Psoas muscle (tissue), 8 donors: ENCODE measurements around the gene PRKCD. TPM values are rescaled to one million over a fixed set of nuclear protein-coding genes. Genes with fewer than 3 reads are reported as not detected.

Source experiments
- ATAC-seq, 4 donors: fragments of 200-7000 bp; cut with Tn5 transposase; one replicate each; pipeline ENCODE4 v1.9.1; 2020; ENCODE audit warnings: moderate library complexity in 3 of 4, mild to moderate bottlenecking in 2 of 4
- DNase-seq, 2 donors: peaks; one replicate each; pipeline ENCODE4 v3.0.0-alpha.2; 2020
- H3K27ac ChIP-seq: fragments of 200-600 bp; one replicate; pipeline ENCODE4 v1.8.0; 2022
- H3K27me3 ChIP-seq, 3 donors: fragments of 200-600 bp in 1 of 3; one replicate each; pipeline versions ENCODE4 v1.6.1 to v1.8.0; 2013 to 2022; ENCODE audit warnings: low read length in 2 of 3, mild to moderate bottlenecking in 2 of 3, moderate library complexity in 1 of 3; ENCODE audit not compliant: insufficient read depth in 3 of 3
- H3K36me3 ChIP-seq, 2 donors: fragments of 200-600 bp in 1 of 2; one replicate each; pipeline versions ENCODE4 v1.6.1 to v1.8.0; 2013 to 2022; ENCODE audit warnings: low read depth in 1 of 2, mild to moderate bottlenecking in 1 of 2, moderate library complexity in 1 of 2; ENCODE audit not compliant: insufficient read depth in 1 of 2
- H3K4me1 ChIP-seq: fragments of 200-600 bp; one replicate; pipeline ENCODE4 v1.8.0; 2022
- H3K4me3 ChIP-seq: fragments of 200-600 bp; one replicate; pipeline ENCODE4 v1.8.0; 2022; ENCODE audit warnings: mild to moderate bottlenecking
- H3K9me3 ChIP-seq: fragments of 200-600 bp; one replicate; pipeline ENCODE4 v1.8.0; 2022
- WGBS, 3 donors: extraction: QIAGEN DNeasy Blood & Tissue Kit; methylation state at CpG; one replicate each; pipeline versions ENCODE4 v1.1.6 to v1.1.7; 2013; 5-methylcytosine and 5-hydroxymethylcytosine counted together
- intact Hi-C, 2 donors: fragments of 100-400 bp; cut with DNase I; formaldehyde crosslinking; loops; one replicate each; pipeline versions ENCODE4 v1.11.0 to v1.14.2; 2022
- polyA plus RNA-seq, 3 donors: library from polyadenylated mRNA; stranded (reverse); fragments of 200-250 nt; gene quantifications; one replicate each; pipeline ENCODE4 v1.2.3, GENCODE V29; 2013
- total RNA-seq, 4 donors: library from RNA; stranded (reverse); fragmentation: NEBNext Ultra II Directional in 2 of 4; extraction: Animal tissue kit (Norgen Biotek cat#: 25700) in 2 of 4; gene quantifications; one replicate each; pipeline versions ENCODE4 v1.2.1 to v1.2.4, GENCODE V29; 2021 to 2023
- TF ChIP-seq, protein P1 (sequence below): fragments of 200-600 bp; IDR thresholded peaks from one replicate; pipeline ENCODE4 v1.8.0; 2022; ENCODE audit warnings: antibody characterized with exemption
- donor health status: healthy with polysubstance abuse.
- donor health status: DM: no; HTN: no; CAD: no; lungs with moderate emphysema.
- donor health status: Bipolar disorder and iron deficiency.
- donor health status: healthy.
- donor health status: DM: yes; HTN: yes; CAD: no.
- donor health status: DM: no; HTN: no; CAD: no.
- donor health status: DM: no; HTN: no; CAD: no.
- donor health status: DM: yes; HTN: yes; CAD: no.

PRKCD gene
- total and polyA plus RNA-seq, 7 donors: 3.2 to 8.4 (median 4.4) TPM

DNA sequence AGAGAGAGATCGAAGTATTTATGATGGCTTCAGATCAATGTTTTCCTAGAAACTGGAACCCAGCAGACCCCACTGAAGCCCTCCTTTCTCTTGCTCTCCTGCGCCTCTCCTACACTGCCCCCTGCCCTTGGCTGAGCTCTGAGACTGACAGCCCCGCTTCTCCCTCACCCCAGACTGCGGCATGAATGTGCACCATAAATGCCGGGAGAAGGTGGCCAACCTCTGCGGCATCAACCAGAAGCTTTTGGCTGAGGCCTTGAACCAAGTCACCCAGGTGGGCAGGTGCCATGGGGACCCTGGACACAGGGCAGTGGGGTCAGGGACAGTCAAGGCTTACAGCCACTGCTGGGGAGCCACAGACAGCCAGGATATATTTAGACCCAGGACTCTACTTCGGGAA, 23.7 kb downstream of the PRKCD start:
- DNase-seq (no peak), ATAC-seq (no peak)
- intact Hi-C loops: no loop called here
- 89 to 92% (median 90%) methylated on average over 7 of the region's 7 CpGs for WGBS, 3 donors
- Histone ChIP-seq H3K4me3 (no peak overlapping the region), H3K36me3 (peaks cover 0 to 34% of the 10 kb centered on the region in 2 donors), H3K4me1 (no peaks in the 10 kb centered on the region), H3K27ac (no peak overlapping the region), H3K27me3 (no peaks in the 10 kb centered on the region), H3K9me3 (no peaks in the 10 kb centered on the region)
- TF ChIP-seq, protein P1, sequence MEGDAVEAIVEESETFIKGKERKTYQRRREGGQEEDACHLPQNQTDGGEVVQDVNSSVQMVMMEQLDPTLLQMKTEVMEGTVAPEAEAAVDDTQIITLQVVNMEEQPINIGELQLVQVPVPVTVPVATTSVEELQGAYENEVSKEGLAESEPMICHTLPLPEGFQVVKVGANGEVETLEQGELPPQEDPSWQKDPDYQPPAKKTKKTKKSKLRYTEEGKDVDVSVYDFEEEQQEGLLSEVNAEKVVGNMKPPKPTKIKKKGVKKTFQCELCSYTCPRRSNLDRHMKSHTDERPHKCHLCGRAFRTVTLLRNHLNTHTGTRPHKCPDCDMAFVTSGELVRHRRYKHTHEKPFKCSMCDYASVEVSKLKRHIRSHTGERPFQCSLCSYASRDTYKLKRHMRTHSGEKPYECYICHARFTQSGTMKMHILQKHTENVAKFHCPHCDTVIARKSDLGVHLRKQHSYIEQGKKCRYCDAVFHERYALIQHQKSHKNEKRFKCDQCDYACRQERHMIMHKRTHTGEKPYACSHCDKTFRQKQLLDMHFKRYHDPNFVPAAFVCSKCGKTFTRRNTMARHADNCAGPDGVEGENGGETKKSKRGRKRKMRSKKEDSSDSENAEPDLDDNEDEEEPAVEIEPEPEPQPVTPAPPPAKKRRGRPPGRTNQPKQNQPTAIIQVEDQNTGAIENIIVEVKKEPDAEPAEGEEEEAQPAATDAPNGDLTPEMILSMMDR: no peak

DNA sequence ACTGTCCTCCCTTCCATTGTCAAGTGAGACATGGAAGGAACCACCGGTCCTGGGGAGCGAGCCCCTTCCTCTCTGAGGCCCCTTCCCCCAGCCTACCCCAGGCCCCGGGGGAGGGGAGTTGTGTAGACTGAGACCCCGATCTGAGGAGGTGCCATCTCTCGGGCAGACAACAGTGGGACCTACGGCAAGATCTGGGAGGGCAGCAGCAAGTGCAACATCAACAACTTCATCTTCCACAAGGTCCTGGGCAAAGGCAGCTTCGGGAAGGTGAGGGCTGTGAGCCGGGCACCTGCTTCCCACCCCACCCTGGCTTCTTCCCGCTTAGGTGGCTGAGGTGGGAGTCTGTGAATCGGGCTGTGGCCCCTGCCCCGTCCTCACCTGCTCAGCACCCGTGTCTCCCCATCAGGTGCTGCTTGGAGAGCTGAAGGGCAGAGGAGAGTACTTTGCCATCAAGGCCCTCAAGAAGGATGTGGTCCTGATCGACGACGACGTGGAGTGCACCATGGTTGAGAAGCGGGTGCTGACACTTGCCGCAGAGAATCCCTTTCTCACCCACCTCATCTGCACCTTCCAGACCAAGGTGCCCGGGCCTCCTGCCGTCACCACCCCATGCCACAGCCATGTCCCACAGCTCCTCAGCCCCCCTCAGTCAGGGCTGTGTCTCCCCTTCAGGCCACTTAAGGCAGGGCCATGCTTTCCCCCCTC, 24.9 kb downstream of the PRKCD start:
- intact Hi-C loops: no loop called here
- Histone ChIP-seq H3K27ac (no peak overlapping the region), H3K27me3 (no peaks in the 10 kb centered on the region), H3K9me3 (no peaks in the 10 kb centered on the region), H3K4me3 (no peak overlapping the region), H3K4me1 (no peaks in the 10 kb centered on the region), H3K36me3 (peaks cover 0 to 35% of the 10 kb centered on the region in 2 donors)
- DNase-seq: peak in 1 of 2 donors; percentile 36
- 91 to 93% (median 93%) methylated on average over 19 to 20 of the region's 20 CpGs for WGBS, 3 donors
- TF ChIP-seq, protein P1: no peak
- no peak for ATAC-seq

DNA sequence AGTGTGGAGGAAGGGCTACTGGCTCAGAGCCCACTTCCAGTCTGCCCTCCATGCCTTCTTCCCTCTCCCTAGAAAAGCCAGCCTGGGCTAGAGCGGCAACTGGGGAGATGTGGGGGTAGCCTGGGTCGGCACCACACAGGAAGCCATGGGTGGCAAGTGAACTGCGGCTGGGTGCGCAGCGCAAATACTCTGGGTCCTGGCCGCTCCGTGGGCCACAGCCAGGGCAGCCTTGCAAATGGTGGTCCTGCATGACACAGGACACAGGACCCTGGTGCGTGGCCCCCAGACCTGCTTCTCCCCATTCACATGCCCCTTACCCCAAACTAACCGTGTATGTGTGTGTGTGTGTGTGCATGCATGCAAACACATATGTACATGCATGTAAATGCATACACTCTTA, 25.7 kb downstream of the PRKCD start:
- ATAC-seq: no peak
- Histone ChIP-seq H3K9me3 (no peaks in the 10 kb centered on the region), H3K36me3 (peaks cover 0 to 35% of the 10 kb centered on the region in 2 donors), H3K4me3 (no peak overlapping the region), H3K27me3 (no peaks in the 10 kb centered on the region), H3K27ac (no peak overlapping the region), H3K4me1 (no peaks in the 10 kb centered on the region)
- 94 to 97% (median 97%) methylated on average over 8 to 9 of the region's 9 CpGs for WGBS, 3 donors
- DNase-seq: peak in 1 of 2 donors; percentile 29
- intact Hi-C loops: no loop called here
- TF ChIP-seq, protein P1: no peak

DNA sequence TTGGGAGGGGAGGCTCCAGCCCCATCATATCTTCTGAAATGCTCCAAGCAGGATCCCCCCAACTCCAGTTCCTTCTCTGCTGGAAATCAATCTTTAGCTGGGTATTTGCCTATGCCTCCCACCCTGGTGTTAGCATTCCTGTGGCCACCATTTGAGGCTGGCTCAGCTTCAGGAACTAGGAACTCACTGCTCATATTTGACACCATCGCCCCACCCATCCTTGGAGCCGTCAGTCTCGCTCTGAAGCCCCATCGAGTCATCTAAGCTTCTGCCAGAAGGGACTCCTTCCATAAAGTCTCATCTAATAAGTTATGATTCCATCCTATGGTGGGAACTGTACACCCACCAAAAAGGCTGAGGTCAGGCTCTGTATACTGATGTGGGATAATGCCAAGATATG, 26.4 kb downstream of the PRKCD start:
- H3K4me3 ChIP-seq: no peak overlapping the region
- no peaks in the 10 kb centered on the region for H3K4me1 ChIP-seq
- intact Hi-C loops: no loop called here
- no peak overlapping the region for H3K27ac ChIP-seq
- H3K27me3 ChIP-seq: no peaks in the 10 kb centered on the region
- H3K36me3 ChIP-seq: peaks cover 0 to 41% of the 10 kb centered on the region in 2 donors
- TF ChIP-seq, protein P1: no peak
- H3K9me3 ChIP-seq: no peaks in the 10 kb centered on the region
- WGBS, 3 donors: 82 to 93% (median 88%) methylated on average over 4 of the region's 4 CpGs
- DNase-seq (peak in 1 of 2 donors; percentile 23), ATAC-seq (no peak)
